HG03342 (cell line): ENCODE data around the gene SPINT2.
"Not testable (repeated sequence)": the region's sequence is repeated elsewhere in the genome, so short reads cannot be mapped to it uniquely, and the experiment has no call there.

Source experiments
- ATAC-seq: cut with Tn5 transposase; IDR thresholded peaks from one replicate; pipeline ENCODE4 v1.9.1; 2021; ENCODE audit warnings: mild to moderate bottlenecking, moderate library complexity; ENCODE audit not compliant: unreplicated experiment

Gene SPINT2

DNA sequence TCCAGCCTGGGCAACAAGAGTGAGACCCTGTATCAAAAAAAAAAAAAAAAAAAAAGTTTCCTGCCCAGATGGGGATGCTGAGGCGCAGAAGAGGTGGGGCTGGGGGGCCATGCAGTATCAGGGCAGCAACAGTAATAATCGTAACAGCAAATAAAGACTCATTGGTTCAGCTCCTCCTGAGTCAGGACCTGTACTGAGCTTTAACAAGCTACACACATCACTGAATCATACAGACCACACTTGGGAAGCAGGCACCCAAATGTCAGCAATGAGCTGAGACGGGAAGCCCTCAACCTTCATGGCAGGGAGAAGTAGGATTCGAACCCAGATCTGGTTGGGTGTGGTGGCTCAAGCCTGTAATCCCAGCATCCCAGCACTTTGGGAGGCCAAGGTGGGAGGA lies 29.8 kb upstream of the SPINT2 start:
- ATAC-seq, result no peak

DNA sequence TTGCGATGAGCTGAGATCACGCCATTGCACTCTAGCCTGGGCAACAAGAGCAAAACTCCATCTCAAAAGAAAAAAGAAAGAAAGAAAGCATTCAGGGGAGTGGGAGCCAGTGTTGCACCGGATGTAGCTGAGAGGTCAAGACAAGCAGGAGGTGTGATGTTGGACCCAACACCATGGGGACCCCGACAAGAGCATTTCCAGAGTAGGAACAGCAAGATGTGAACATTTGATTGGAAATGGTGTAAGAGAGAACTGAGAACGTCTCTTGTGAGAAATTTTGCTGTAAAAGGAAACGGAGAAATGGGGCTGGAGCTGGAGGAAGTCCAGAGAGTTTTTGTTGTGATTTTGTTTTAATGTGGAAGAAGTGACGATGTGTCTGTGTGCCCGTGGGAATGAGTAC lies 24.6 kb upstream of the SPINT2 start:
- no peak for ATAC-seq

DNA sequence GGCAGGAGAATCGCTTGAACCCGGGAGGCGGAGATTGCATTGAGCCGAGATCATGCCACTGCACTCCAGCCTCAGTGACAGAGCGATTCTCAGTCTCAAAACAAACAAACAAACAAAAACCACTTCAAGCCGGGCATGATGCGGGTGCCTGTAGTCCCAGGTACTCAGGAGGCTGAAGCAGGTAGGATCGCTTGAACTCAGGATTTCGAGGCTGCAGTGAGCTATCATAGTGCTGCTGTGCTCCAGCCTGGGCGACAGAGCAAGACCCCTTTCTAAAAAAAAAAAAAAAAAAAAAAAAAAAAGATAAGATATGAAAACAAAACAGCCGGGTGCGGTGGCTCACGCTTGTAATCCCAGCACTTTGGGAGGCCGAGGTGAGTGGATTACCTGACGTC lies 21.1 kb upstream of the SPINT2 start:
- no peak for ATAC-seq

DNA sequence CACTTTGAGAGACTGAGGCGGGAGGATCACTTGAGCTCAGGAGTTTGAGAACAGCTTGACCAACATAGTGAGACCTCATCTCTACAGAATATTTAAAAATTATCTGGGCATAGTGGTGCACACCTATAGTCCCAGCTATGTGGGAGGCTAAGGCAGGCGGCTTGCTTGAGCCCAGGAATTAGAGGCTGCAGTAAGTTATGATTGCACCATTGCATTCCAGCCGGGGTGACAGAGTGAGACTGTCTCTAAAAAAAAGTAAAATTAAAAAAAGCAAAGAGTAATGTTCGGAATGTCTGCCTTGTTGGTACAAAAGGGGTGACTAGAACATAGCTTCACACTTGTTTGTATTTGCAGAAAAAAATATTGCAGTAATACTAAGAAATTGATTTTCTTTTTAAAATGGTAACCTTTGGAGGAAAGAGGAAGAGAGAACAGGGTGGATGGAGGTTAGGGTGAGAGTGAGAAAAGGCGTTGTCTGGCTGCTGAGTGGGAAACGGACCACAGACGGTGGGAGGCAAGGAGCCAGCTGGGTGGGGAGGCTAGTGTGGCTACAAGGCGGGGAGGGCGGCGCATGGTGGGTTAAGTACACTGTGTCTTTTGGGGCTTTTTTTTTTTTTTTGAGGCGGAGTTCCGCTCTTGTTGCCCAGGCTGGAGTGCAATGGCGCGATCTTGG lies 18.4 kb upstream of the SPINT2 start:
- ATAC-seq, result no peak

DNA sequence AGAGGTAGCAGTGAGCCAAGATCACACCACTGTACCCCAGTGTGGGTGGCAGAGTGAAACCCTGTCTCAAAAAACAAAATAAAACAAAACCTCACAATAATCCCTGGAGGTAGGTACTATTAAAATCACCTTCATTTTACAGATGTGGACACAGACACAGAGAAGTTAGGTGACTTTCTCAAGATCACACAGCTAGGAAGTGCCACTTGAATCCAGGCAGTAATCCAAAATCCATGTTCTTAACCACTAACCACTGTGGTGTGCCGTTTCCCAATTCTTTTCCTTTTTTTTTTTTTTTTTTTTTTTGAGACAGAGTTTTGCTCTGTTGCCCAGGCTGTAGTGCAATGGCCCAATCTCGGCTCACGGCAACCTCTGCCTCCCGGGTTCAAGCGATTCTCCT lies 17.2 kb upstream of the SPINT2 start:
- no peak for ATAC-seq

DNA sequence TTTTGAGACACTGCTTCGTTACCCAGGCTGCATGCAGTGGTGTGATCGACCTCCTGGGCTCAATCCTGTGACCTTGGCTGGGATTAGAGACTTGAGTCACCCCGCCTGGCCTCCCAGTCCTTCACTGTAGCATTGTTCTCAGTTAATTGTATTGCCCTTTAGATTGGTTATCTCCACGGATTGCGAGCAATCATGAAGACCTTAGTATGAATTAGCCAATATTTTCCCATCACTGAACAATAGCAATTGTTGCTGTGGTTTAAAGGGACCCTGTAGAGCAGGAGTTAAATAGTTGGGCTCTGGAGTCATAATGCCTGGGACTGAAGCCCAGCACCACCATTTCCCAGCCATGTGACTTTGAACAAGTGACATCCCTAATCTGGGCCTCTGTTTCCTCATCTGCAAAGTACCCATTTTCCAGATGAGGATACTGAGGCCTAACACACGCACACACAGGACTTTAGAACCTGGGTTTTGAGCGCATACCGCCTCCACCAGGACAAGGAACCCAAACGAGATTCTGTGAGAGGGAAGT lies 16.6 kb upstream of the SPINT2 start:
- ATAC-seq, result no peak

DNA sequence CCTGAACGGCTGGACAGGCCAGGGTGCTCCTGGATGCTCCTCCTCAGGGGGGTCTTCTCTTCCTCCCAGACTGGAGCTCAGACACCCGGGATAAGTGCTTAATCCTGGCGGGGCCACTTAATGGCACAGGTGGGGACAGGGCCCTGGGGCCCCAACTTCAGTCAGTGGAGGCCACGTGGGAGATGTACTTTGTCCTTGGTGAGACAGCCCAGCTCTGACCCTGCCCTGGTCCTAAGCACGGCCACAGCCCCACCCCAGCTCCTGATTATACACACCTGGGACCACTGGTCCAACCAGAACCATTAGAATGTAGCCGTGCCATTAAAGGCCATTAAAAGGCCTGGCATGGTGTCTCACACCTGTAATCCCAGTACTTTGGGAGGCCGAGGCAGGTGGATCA lies 16.0 kb upstream of the SPINT2 start:
- no peak for ATAC-seq

DNA sequence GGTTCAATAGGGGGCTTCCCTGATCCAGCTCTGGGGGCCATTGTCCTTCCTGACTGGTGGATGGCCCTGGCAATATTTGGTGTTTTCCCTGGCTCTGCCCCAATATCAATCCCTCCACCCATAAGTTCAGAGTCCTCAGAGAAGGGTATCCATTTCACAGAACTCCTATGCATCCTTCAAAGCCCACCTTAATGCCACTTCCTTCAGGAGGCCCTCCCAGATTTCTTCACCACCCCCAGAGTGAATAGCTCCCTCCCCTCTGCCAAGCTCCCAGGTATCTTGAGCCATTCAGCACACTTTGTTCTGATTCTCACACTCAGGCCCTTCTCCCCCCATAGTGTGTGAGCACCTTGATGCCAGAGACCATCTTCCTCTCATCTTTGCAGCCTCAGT lies 13.9 kb upstream of the SPINT2 start:
- no peak for ATAC-seq

DNA sequence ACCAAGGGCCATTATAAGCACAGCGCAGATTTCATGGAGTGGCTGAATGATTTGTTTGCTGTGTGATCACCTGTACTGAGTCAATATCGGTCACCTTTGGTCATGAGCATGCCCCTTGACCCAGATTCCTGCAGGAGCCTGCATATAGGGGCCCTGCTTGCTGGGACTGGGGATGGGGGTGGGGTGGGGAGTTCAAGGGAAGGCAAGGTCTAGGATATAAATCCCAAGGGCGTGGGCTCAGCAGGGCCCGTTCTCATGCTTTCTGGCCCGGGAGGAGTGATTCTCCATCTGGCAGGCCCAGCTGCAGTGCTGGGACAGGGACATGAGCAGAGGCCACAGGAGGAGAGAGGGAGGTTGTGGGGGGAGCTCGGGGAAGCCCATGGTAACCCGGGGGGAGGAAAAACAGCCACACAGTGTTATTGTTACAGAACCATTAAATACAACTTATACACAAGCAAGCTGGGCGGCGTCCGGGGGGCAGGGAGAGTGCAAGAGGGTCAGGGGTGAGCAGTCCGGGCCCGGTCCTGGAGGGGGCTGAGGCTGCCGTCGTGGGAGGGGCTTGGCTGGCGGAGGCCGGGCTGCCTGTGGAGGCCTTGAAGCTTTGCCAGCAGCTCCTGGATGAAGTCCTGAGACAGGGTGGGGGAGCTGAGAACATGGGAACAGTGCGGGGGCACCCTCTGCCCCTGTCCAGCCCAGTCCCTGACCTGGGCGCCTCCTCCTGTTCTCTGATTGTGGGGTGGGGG lies 13.4 kb upstream of the SPINT2 start:
- ATAC-seq, result no peak

DNA sequence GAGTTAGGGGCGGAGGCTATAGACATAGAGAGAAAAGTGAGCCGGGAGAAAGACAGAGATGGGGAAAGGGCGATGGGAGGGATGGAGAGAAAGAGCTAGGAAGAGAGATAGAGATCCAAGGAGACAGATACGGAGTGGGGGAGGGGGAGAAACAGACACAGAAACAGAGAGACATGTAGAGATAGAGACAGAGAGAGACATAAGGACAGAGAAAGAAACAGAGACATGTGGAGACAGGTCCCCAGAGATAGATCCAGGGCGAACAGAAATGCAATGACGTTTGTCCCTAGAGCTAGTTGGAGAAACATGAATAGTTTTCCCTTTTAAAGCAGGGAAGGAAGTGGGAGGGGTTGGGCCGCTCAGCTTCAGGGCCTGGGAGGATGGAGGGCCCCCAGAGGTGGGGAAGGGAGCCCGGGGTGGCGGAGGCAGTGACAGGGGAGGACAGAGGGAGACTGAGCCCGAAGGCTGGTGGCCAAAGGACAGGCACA lies 12.8 kb upstream of the SPINT2 start:
- ATAC-seq, result no peak

DNA sequence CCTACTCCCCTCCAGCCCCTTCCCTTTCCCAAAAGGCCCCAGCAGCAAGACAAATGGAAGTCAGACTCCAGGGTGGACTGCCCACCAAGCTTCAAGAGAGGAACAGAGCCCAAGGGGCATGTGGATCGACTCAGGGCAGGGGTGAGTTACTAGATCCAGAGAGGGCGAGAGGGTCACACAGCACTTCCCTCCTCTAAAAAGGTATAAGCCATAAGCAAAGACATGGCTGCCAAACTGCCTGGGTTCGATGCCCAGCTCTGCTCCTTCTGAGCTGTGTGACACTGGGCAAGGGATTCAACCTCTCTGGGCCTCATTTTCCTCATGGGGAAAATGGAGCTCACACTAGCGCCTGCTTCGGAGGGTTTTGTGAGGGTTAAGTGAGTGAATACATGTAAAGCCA lies 12.0 kb upstream of the SPINT2 start:
- ATAC-seq, result no peak

DNA sequence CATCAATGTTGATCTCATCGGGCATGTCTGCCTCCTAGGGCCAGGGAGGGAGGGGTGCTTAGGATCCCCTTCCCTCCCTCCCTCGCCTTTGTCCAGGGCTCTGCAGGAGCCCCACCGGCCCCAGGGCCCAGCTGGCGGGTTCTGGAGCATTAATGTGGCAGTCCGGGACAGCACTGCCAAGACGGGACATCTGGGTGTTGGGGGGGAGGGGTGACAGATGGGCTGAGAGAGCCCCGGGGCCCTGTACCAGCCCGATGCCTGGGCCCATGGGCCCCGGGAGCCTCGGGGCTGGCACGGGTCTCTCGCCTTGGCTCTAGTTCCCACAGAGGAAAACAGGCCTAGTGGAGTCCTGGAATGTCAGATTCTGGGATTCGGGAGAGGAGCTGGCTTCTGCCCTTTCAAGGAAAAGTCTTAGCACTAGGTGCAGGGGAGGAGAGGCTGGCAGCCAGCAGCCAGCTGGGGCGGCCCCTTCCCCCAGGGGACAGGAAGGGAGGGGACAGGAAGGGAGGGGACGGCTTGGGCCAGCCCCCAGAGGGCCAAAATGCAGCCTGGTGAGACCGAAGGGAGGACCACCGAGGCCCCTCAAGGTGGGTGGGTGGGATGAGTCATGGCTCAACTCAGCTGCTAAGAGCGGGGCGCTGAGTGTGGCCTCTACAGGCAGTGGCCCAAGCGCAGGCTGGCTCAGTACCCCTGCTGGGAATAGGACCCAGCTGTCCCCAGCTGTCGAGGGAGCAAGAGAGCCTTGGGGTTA lies 11.3 kb upstream of the SPINT2 start:
- no peak for ATAC-seq

DNA sequence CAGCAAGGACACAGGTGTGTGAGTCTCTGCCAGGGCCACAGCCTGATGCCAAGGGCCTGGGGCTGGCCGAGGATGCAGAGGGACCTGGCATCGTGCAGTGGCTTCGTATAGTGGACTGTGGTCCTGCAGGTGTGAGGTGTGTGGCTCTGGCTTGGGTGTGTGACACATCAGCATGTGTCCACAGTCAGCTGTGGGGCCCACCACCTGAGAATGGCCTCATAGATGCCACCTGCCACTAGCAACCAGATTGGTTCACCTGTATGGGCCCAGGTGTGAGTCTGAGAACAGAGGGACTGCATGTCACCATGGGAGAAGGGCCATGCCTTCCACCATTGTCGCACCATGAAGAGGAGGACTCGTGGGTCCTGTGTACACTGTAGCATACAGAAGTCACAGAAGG lies 10.6 kb upstream of the SPINT2 start:
- ATAC-seq, result no peak

DNA sequence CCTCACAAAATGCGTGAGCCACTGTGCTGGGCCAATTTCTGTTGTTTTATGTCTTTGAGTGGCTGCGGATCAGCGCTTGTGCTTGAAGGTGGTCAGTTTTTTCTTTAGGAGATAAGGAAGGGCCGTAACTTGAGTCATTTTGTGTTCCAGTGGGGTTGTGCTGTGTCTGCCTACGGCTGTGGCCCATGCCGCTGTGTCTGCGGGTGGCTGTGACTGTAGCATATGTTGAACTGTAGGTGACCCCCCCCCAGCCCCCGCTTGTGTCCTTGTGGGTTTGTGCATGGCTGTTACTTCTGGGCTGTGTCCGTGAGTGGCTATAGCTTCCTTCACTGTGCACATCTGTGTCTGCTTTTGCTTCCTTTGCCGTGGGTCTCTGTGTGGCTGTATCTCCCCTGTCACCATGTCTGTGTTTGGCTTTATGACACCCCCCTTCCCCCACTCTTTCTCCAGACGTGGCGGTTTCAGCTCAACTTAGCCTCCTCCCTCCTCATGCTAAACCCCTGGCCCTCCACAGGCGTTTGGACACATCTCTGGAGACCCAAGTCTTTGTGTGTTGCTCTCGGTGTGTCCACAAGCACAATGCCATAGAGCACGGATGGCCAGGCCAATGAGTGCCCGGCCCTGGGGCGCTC lies 8.9 kb upstream of the SPINT2 start:
- ATAC-seq, result no peak

DNA sequence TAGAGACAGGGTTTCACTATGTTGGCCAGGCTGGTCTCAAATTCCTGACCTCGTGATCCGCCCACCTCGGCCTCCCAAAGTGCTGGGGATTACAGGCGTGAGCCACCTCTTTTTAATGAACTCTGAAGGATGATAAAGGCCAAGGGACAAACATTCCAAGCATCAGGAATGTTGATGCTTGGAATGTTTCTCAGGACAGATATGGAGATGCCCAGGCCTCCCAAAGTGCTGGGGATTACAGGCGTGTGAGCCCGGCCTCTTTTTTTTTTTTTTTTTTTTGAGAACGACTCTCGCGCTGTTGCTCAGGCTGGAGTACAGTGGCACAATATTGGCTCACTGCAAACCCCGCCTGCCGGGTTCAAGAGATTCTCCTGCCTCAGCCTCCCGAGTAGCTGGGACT lies 2.4 kb upstream of the SPINT2 start:
- not testable (repeated sequence) for ATAC-seq

DNA sequence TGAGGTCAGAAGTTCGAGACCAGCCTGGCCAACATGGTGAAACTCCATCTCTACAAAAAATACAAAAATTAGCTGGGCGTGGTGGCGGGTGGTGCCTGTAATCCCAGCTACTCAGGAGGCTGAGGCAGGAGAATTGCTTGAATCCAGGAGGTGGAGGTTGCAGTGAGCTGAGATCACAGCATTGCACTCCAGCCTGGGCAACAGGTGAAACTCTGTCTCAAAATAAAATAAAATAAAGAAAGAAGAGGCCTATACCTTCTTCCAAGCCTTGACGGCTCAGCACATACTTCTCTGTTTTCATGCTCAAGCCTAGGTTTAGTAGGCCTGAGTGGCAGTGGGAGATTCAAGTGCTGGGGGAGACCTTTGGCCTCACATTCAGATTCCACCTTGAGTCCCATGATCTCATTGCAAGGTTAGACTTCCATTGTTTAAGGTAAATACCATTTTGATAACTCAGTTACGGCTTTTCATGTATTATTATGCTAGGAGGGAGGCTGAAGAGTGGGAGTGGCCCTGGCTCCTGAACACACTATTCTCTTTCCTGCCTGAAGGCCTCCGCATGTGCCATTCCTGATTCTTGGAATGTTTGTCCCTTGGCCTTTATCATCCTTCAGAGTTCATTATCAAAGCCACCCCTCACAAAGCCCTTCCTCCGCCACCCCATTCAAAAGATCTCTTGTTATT lies 1.6 kb upstream of the SPINT2 start:
- ATAC-seq, result no peak

DNA sequence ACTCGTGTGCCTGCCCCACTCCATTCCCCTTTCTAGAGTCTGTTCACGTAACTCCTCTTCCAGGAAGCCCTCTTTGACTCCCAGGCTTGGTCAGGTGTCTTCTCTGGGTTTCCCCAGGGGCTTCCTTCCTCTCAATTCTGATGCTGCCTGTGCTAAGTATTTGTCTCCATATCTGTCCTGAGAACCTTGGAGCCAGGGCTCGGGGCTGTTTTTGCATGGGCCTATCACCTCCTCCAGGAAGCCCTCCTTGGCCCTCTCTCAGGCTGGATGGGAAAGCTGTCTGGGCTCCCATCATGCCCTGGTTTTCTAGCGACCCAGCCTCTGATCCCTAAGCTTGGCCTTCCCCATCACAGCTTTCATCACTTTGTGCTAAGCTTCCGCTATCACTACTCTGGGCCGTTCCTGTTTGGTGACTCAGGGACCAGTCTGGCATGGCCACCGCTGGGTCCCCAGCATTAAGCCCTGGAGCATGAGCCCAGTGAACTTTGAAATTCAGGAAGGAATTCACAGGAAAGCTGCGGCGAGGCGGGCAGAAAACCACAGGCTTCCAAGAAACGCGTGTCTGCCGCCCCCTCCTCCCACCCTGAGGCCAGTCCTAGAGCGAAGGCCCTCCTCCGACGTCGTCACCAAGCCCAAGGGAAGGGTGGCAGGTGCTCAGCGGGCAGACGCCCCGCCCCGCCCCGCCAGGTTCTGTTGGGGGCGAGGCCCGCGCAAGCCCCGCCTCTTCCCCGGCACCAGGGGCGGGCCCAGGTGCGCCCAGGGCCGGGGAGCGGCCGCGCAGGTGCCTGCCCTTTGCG lies 486 bp upstream of the SPINT2 start:
- no peak for ATAC-seq

DNA sequence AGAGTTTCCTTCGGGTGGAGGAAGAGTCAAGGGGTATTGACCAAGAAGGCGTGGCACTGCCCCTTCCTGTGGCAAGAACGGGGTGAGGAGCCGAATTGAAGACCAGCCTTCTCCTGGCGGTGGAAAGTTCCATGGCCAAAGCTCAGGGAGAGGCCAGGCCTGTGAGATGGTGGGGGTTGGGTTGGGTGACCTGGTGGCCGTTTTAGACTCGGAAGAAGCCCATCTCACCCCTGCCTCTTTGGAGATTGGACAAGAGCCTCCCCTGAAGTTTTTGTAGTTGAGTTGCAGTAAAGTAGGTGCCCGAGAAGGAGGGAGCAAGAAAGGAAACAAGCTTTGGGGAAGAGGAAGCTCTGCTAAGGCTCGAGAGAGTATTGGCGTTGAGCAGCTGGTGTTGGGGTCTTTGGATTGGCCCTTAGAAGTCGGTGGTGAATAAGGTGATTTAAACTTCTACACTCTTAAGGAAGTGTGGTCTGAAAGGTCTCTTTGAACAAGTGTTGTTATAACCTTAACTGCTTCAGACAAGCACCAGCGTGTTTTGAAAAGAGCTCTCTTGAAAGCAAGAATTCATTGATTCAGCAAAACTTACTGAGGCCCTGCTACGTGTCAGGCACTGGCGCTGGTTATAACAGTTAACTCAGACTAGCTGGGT lies 964 bp downstream of the SPINT2 start:
- ATAC-seq, result no peak

DNA sequence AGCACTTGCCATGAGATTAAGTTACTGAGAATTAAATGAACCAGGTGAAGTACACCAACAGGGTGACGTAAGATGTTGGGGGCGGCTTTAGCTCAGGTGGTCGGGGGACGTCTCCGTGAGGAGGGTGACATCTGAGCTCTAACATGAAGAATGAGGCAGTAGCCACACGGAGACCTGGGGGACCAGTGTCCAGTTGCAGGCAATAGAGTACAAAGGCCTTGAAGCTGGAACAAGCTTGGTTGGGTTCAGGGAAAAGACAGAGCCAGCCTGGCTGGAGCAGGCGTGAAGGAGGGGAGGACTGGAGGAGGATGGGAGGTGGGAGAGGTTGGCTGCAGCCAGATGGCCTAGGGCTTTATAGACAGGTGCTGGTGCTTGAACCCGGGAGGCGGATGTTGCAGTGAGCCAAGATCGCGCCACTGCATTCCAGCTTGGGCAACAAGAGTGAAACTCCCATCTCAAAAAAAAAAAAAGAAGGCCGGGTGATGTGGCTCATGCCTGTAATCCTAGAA lies 1.6 kb downstream of the SPINT2 start:
- ATAC-seq, result no peak
